ENCODE data around the gene NFASC.

Gene NFASC

GRCh38 chr1:204891860-204892259 lies 21.2 kb downstream of the NFASC start:
- no peak for DNase-seq

GRCh38 chr1:204894031-204894430 lies 23.4 kb downstream of the NFASC start:
- no peak for DNase-seq

DNA sequence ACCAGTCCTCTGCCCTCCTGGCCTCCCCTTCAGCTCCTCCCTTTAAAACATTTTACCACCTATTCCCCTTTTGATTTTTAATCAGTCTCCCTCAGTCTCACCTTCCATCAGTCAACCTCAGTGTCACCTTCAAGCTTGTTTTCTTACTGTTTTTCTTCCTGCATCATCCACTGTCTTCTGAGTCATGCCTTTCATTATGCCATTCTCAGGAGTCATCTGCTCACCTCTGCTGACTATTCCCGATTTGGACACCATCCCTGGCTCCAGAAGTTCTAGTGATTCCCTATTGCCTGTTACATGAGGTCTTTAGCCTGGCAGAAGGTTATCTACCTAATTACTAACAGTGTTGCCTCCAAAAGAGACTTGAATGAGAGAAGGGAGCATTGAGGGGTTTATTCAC lies 23.9 kb downstream of the NFASC start:
- DNase-seq: no peak

DNA sequence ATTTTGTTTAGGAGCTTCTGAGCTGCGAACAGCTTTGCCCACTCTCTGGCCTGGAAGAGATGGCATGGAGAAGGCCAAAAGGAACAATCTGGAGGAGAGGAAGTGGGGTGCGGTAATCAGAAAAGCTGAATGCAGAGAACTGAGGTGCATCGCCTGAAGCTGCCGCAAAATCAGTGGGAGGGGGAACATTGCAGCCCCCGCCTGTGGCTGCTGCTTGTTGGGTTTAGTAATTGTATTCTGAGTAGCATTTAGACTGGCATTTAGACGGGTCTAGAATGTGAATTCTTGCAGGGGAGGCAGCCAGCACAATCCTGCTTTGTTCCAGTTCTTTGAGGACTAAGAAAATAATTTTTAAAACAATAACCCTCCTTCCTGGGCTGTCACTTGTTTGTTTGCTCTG lies 25.4 kb downstream of the NFASC start:
- no peak for DNase-seq

- no peak for DNase-seq
These were observed 26.3 kb downstream of the NFASC start for GRCh38 chr1:204896787-204897469.

DNA sequence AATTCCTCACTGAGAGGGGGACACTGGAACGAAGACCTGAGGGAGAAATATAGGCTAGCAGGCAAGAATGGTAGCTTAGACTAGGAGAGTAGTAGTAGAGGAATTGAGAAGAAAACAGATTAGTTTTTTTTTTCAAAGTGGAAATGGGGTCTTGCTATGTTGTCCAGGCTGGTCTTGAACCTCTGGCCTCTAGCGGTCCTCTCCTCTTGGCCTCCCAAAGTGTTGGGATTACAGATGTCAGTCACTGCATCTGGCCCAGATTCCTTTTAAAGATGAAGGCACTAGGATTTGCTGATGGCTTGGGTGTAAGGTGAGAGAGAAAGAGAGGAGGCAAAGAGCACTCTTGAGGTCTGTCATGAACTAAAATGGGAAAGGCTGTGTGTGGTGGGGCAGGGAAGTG lies 30.1 kb downstream of the NFASC start:
- DNase-seq: no peak

GRCh38 chr1:204902671-204903070 lies 32.0 kb downstream of the NFASC start:
- no peak for DNase-seq

DNA sequence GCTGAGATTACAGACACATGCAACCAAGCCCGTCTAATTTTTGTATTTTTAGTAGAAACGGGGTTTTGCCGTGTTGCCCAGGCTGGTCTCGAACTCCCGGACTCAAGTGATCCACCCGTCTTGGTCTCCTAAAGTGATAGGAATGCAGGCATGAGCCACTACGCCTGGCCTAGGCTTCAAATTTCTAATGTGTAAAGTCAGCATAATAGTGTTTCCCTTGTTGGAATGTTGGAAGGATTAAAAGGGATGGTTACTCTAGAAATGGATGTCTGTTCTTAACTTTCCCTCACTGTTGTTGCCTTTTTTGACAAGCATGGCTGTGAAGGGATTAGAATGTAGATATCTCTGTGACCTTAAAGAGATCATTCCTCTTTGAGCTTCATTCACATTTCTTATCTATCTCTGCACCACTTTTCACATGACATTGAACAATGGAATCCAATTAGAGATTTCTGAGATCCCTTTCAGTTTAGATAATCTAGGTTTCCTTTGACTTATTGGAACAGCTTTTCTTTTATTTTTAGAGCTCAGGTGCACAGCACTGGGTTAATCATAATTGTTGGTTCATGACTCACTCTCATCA lies 33.7 kb downstream of the NFASC start:
- no peak for DNase-seq

DNA sequence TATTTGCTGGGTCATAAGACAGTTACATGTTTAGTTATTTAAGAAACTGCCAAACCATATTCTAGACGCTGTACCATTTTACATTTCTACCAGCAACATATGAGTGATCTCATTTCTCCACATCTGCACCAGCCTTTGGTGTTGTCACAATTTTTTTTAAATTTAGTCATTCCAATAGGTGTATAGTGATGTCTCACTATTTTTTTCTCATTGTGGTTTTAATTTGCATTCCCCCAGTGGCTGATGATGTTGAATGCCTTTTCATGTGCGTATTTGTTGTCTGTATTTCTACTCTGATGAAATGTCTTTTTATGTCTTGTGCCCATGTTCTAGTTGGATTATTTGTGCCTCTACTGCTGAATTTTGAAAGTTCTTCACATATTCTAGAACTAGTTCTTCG lies 38.4 kb downstream of the NFASC start:
- DNase-seq: no peak

- no peak for DNase-seq
These were observed 45.3 kb downstream of the NFASC start for GRCh38 chr1:204915861-204916495.

DNA sequence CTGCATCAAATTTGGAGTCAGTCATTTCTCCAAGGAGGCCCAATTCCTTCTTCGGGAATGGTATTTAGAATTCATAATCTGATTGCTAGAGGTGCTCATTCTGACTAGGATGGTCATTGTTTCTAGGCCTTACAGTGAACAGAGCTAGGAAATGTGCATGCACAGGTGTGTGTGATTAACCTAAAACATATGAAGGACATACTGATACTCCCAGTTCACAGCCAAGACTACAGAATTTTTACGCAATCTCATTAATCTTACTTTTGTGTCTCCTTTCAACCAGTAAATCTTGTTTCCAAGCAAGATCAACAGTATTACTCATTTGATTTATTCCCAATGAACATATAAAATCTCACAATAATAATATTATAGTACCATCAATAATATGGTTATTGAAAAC lies 47.1 kb downstream of the NFASC start:
- DNase-seq: no peak

- no peak for DNase-seq
These were observed 49.8 kb downstream of the NFASC start for GRCh38 chr1:204920511-204920910.

GRCh38 chr1:204920967-204921366 lies 50.3 kb downstream of the NFASC start:
- DNase-seq: no peak

- no peak for DNase-seq
These were observed 51.3 kb downstream of the NFASC start for GRCh38 chr1:204921855-204922516.

GRCh38 chr1:204923201-204923600 lies 52.5 kb downstream of the NFASC start:
- no peak for DNase-seq

DNA sequence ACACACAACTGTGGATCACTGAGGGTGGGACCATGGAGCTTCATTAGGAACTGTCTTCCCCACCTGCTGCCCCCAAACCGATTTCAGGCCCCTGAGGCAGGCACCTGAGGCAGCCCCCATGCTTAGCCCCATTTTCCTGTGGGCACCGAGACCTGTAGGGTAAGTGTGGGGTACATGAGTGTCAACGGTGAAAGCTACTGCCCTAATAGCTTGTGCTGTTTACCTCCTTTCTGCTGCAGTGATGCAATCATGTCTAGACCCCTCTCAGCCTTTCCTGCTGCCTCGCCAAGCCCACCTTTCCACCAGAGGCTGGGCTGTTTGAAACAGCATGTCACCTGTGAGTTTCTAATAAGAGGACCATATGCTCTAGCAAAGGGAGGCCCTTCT lies 53.0 kb downstream of the NFASC start:
- no peak for DNase-seq

GRCh38 chr1:204924013-204924759 lies 53.5 kb downstream of the NFASC start:
- no peak for DNase-seq

GRCh38 chr1:204925701-204926100 lies 55.0 kb downstream of the NFASC start:
- no peak for DNase-seq

DNA sequence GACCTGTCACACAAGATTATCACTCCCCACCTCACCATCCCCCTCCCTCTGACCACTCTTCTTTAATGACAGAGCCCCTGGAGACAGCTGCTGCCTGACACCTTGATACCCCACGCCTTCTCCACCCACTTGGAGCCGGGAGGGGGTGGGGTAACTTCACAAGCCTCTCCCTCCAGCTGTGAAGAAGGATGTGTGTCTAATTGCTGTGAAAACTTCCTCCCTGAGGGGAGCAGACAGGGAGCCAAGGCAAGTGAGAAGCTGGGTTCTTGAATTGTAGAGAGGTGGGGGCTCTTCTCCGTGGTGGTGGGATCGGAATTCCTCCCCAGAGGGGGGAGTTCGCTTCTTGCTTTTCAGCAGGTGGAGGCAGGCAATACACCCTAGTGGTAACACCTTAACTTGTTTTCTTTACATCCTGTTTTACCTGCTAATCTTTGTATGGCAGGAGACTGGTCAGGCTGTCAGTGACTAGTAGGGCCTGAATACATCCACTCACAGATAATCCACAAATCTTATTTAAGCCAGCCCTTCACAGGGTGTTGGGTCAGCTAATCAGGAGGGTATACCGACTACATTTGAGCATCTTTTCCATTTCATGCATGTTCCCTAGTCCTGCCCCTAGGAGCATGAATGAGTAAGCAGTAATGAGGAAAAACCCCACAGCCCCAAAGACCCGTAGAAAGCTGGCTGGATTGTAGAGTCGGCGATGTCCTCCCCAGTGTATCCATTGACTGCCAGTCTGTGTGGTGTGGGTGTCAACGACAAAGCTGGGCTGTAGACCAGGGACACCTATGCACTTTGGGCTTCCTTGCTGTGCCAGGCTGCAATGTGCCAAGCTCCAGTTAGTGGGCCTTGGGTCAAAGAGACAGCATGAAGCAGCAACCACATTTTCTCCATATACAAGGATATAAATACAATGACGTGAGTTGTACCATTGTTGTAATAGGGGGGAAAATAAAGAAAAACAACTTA lies 57.3 kb downstream of the NFASC start:
- DNase-seq: no peak

- no peak for DNase-seq
These were observed 58.2 kb downstream of the NFASC start for GRCh38 chr1:204928671-204929486.

DNA sequence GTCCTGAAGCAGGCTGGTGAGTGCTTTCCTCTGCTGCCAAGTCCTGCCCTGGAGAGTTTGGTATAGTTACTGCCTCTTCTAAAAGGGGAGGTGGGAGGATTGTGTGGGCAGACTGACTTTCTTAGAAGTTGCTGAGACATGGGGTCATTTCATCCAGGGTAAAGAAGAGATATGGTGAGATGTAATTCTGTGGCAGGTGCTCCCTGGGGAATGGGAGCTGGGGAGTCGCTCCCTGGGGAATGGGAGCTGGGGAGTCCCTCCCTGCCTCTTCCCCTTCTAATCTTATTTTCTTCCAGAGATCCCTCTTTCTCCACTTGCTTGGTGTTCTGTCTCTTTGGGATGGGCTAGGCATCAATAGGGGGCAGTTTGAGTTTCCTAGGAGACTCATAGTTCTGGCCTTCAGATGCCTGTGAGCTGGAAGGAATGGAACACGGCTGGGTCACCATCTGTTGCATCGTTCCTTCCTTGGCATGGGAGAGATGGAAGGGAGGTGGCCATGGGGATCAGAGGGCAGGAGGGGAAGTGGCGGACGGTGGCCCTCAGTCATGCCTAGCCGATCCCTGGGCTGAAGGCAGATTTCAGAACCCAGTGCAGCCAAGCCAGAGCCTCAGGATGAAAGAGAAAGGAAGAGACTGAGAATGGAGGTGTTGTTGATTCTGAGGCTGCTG lies 59.0 kb downstream of the NFASC start:
- DNase-seq: no peak
